Activated CD8-positive, alpha-beta T cell treated with anti-CD3 and anti-CD28 coated beads for 36 hours (primary cell): Measurements from ENCODE around the gene NKX2-3. TPM values are rescaled to one million over a fixed set of nuclear protein-coding genes. Genes with fewer than 3 reads are reported as not detected.

Experiments
- ATAC-seq: fragments of 200-7000 bp; cut with Tn5 transposase; one replicate; pipeline ENCODE4 v1.10.0; 2021; ENCODE audit warnings: mild to moderate bottlenecking, moderate library complexity
- CTCF ChIA-PET: fragments of 350-600 bp; sonication (Branson Sonifier 250); formaldehyde crosslinking; loops from one replicate; lab custom pipeline; 2021; ENCODE audit warnings: antibody characterized with exemption; lab: Charles Lee
- POLR2A ChIA-PET: fragments of 350-600 bp; sonication (Branson Sonifier 250); formaldehyde crosslinking; loops from one replicate; lab custom pipeline; 2021; ENCODE audit warnings: antibody characterized with exemption; lab: Charles Lee
- DNase-seq: peaks from one replicate; pipeline ENCODE4 v3.0.0-alpha.2; 2020
- H3K27ac Mint-ChIP-seq: one replicate; pipeline ENCODE4 v1.8.0; 2021; ENCODE audit warnings: mild to moderate bottlenecking, mixed read lengths
- H3K27me3 Mint-ChIP-seq: one replicate; pipeline ENCODE4 v1.8.0; 2021; ENCODE audit warnings: mixed read lengths
- H3K36me3 Mint-ChIP-seq: one replicate; pipeline ENCODE4 v1.8.0; 2021; ENCODE audit warnings: low read depth, mixed read lengths
- H3K4me1 Mint-ChIP-seq: one replicate; pipeline ENCODE4 v1.8.0; 2021; ENCODE audit warnings: low read depth, mixed read lengths
- H3K4me3 Mint-ChIP-seq: one replicate; pipeline ENCODE4 v1.8.0; 2021; ENCODE audit warnings: mild to moderate bottlenecking, moderate library complexity, mixed read lengths
- H3K9me3 Mint-ChIP-seq: one replicate; pipeline ENCODE4 v1.8.0; 2021; ENCODE audit warnings: mixed read lengths
- intact Hi-C: fragments of 100-400 bp; cut with micrococcal nuclease; formaldehyde crosslinking; loops from one replicate; pipeline ENCODE4 v1.10.0; 2022
- total RNA-seq, 2 experiments: library from RNA; stranded (reverse); gene quantifications; one replicate each; pipeline ENCODE4 v1.2.3, GENCODE V29; 2021
- TF ChIP-seq, protein P1 (sequence below): fragments of 200-600 bp; IDR thresholded peaks from one replicate; pipeline ENCODE4 v1.8.0; 2022; ENCODE audit warnings: antibody characterized with exemption, mild to moderate bottlenecking

The NKX2-3 gene
- total RNA-seq, 2 experiments from 2014 or later, result not detected

DNA sequence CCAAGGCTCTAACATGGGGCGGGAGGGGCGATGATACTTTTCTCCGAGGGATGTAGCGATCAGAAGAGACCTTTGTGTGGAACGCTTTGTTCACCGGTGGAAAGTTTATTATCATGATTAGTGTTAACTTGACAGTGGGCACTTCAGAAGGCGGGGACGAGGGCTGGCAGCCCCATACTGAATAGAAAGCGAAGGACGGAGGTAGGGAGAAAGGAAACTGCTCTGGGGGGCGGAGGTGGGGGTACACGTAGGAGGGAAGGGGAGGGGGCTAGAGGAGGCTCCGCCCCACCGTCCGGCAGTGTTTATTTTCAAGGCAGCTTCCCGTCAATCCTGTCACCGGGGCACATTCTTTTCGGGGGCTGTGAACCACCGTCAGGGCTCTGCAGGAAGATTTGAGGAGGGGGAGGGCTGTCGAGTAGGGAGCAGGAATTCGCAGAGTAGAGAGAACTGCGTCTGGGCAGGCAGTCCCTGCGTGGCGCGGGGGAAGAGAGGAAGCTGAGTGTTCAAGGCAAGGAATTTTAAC is 9.4 kb upstream of the NKX2-3 start:
- H3K36me3 Mint-ChIP-seq, result no peaks in the 10 kb centered on the region
- H3K9me3 Mint-ChIP-seq, result no peaks in the 10 kb centered on the region
- ChIA-PET CTCF (interaction anchor here (1.2 kb wide), 1 partner anchor 38 kb away, joined by 3 read pairs; no protein-coding TSS in a partner anchor), POLR2A (no interaction called here)
- no peak overlapping the region for H3K27ac Mint-ChIP-seq
- TF ChIP-seq, protein P1, sequence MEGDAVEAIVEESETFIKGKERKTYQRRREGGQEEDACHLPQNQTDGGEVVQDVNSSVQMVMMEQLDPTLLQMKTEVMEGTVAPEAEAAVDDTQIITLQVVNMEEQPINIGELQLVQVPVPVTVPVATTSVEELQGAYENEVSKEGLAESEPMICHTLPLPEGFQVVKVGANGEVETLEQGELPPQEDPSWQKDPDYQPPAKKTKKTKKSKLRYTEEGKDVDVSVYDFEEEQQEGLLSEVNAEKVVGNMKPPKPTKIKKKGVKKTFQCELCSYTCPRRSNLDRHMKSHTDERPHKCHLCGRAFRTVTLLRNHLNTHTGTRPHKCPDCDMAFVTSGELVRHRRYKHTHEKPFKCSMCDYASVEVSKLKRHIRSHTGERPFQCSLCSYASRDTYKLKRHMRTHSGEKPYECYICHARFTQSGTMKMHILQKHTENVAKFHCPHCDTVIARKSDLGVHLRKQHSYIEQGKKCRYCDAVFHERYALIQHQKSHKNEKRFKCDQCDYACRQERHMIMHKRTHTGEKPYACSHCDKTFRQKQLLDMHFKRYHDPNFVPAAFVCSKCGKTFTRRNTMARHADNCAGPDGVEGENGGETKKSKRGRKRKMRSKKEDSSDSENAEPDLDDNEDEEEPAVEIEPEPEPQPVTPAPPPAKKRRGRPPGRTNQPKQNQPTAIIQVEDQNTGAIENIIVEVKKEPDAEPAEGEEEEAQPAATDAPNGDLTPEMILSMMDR, result no peak
- ATAC-seq (no peak), DNase-seq (no peak)
- peaks cover 70% of the 10 kb centered on the region for H3K27me3 Mint-ChIP-seq
- peaks cover 11% of the 10 kb centered on the region for H3K4me1 Mint-ChIP-seq
- peak overlapping the region; percentile 45 for H3K4me3 Mint-ChIP-seq
- intact Hi-C loops, result no loop called here

DNA sequence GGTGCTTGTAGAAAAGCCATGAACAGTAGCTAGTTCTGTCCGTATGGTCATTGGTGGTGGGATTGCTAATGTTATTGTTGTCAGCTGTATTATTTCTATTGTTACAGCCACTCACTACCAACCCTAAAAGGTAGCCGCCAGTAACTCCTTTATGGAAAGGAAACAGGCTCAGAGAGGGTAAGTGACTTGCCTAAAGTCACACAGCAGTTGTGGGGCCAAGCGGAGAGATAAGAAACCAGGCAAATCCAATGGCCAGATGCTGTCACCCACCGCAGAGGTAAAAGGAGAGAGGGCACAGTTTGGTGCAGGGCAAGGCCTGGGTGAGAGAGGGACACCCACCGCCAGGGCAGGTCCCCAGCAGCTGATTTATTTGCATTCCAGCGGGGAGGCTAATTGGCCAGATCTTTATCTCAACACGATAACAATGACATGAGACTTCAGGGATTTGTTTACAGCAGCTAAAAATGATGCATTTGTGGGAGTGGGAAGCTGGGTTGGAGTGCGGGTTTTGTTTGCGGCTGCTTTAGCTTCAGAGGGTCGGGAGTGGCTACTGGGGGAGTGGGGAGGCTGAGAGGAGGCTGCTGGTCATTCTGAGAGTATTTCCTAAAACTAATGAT is 8.6 kb upstream of the NKX2-3 start:
- ChIA-PET POLR2A (no interaction called here), CTCF (interaction anchor here (1.2 kb wide), 1 partner anchor 37 kb away, joined by 3 read pairs; no protein-coding TSS in a partner anchor)
- intact Hi-C loops, result no loop called here
- no peak for DNase-seq
- no peak overlapping the region for H3K4me3 Mint-ChIP-seq
- H3K27me3 Mint-ChIP-seq, result peaks cover 76% of the 10 kb centered on the region
- H3K9me3 Mint-ChIP-seq, result no peaks in the 10 kb centered on the region
- TF ChIP-seq, protein P1, result no peak
- peaks cover 17% of the 10 kb centered on the region for H3K4me1 Mint-ChIP-seq
- ATAC-seq, result no peak
- H3K36me3 Mint-ChIP-seq, result no peaks in the 10 kb centered on the region
- no peak overlapping the region for H3K27ac Mint-ChIP-seq

DNA sequence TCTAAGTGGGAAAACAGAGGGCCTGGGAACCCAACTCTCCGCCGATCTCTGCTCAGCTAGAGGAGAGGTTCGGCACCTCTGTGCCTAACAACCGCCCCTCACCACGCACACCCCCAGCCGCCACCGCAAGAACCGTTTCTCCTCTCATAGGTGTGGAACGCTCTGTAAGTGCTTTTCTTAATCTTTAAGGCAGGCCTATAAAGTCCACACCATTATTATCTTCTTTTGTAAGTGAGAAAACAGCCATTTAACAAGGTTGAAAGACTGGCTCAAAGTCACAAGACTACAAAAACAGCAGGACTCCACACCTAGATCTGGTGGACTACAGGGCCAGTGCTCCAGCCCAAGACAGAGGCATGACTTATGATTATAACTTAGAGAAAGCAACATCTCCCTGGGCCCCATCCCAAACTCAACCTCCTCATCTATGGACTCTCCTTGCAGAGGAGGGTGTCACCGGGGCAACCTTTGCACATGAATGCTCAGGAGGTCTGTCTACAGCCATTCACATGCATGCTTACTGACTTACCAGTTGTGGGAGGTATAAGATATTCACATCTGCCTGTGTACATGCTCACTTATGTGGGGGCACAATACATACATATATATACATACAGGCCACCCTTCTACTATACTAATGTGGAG is 7.9 kb upstream of the NKX2-3 start:
- Mint-ChIP-seq H3K27me3 (peaks cover 76% of the 10 kb centered on the region), H3K27ac (no peak overlapping the region), H3K4me3 (no peak overlapping the region), H3K4me1 (peaks cover 17% of the 10 kb centered on the region), H3K36me3 (no peaks in the 10 kb centered on the region), H3K9me3 (no peaks in the 10 kb centered on the region)
- ChIA-PET CTCF (no interaction called here), POLR2A (no interaction called here)
- TF ChIP-seq, protein P1, result no peak
- ATAC-seq (no peak), DNase-seq (no peak)
- intact Hi-C loops, result no loop called here

GRCh38 chr10:99525897-99526296 is 6.8 kb upstream of the NKX2-3 start:
- Mint-ChIP-seq H3K36me3 (no peaks in the 10 kb centered on the region), H3K27ac (no peak overlapping the region), H3K4me3 (no peak overlapping the region), H3K4me1 (peaks cover 22% of the 10 kb centered on the region), H3K9me3 (no peaks in the 10 kb centered on the region), H3K27me3 (peaks cover 76% of the 10 kb centered on the region)
- no peak for DNase-seq
- ChIA-PET CTCF (no interaction called here), POLR2A (no interaction called here)
- intact Hi-C loops, result no loop called here
- ATAC-seq, result no peak
- TF ChIP-seq, protein P1, result no peak

DNA sequence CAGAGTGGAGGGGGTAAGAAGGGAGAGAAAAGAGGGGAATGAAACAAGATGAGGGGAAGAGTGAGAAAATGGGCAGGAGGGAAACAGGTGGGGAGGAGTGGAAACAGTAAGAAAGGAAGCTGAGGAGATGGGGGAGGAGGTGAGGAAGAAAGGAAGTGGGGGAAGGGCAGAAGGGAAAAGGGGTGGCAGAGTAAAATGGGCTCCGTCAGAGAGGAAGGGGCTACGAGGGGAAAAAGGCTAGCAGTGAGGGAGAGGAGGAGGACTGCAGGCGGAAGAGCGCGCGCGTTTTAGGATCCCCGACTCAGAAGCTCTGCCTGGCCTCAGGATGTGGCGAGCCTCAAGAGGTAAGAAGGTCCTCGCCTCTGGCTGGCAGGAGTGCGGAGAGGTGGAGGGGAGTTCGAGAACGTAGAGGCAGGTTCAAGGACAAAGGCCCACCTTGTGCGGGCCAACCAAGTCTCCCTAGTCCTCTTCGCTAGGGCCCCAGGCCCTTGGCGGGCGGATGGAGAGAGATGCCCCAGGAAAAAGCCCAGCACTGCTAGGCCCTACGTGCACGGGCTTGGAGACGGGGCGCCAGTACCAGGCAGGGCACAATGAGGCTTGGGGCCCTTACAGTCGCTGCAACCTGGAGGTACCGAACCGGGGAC is 5.8 kb upstream of the NKX2-3 start:
- peaks cover 2% of the 10 kb centered on the region for H3K9me3 Mint-ChIP-seq
- no peak for ATAC-seq
- no peak overlapping the region for H3K4me3 Mint-ChIP-seq
- peaks cover 83% of the 10 kb centered on the region for H3K27me3 Mint-ChIP-seq
- no peak for DNase-seq
- ChIA-PET POLR2A (interaction anchor here (0.7 kb wide), 1 partner anchor 22 kb away, joined by 3 read pairs; no protein-coding TSS in a partner anchor), CTCF (no interaction called here)
- no peaks in the 10 kb centered on the region for H3K36me3 Mint-ChIP-seq
- intact Hi-C loops, result no loop called here
- TF ChIP-seq, protein P1, result no peak
- H3K27ac Mint-ChIP-seq, result no peak overlapping the region
- peaks cover 24% of the 10 kb centered on the region for H3K4me1 Mint-ChIP-seq
